H9 (cell line): ENCODE measurements around the gene TNP2. TPM values are rescaled to one million over a fixed set of nuclear protein-coding genes. Genes with fewer than 3 reads are reported as not detected.

Experiments
- DNase-seq: peaks from one replicate; pipeline ENCODE4 v3.0.0-alpha.2; 2017
- H2AFZ ChIP-seq: one replicate; pipeline ENCODE4 v1.6.1; 2013; ENCODE audit warnings: mild to moderate bottlenecking, low read length, control low read depth, moderate library complexity
- H2AK5ac ChIP-seq: 2 replicates; pipeline ENCODE4 v1.6.1; 2013; ENCODE audit warnings: low read length, control low read depth, mixed read lengths; ENCODE audit not compliant: insufficient read length
- H2BK120ac ChIP-seq: one replicate; pipeline ENCODE4 v1.6.1; 2013; ENCODE audit warnings: low read depth, mild to moderate bottlenecking, low read length, control low read depth, inconsistent platforms; ENCODE audit not compliant: poor library complexity, severe bottlenecking
- H2BK12ac ChIP-seq: 2 replicates; pipeline ENCODE4 v1.6.1; 2013; ENCODE audit warnings: low read length, control low read depth, mixed read lengths, low read depth; ENCODE audit not compliant: insufficient read length
- H2BK15ac ChIP-seq: 2 replicates; pipeline ENCODE4 v1.6.1; 2013; ENCODE audit warnings: low read depth, low read length, control low read depth
- H2BK20ac ChIP-seq: one replicate; pipeline ENCODE4 v1.6.1; 2013; ENCODE audit warnings: low read depth, mild to moderate bottlenecking, low read length, control low read depth, inconsistent platforms; ENCODE audit not compliant: poor library complexity, severe bottlenecking
- H2BK5ac ChIP-seq: 2 replicates; pipeline ENCODE4 v1.6.1; 2013; ENCODE audit warnings: low read length, control low read depth, mixed read lengths; ENCODE audit not compliant: insufficient read length
- H3K14ac ChIP-seq: 2 replicates; pipeline ENCODE4 v1.6.1; 2013; ENCODE audit warnings: low read length, control low read depth; ENCODE audit not compliant: insufficient read depth
- H3K18ac ChIP-seq: 2 replicates; pipeline ENCODE4 v1.6.1; 2013; ENCODE audit warnings: low read depth, mild to moderate bottlenecking, mixed read lengths, low read length, control low read depth; ENCODE audit not compliant: insufficient read length
- H3K23ac ChIP-seq: 2 replicates; pipeline ENCODE4 v1.6.1; 2013; ENCODE audit warnings: low read length, control low read depth, mixed read lengths, low read depth; ENCODE audit not compliant: insufficient read length
- H3K23me2 ChIP-seq: 2 replicates; pipeline ENCODE4 v1.6.1; 2013; ENCODE audit warnings: low read depth, mild to moderate bottlenecking, mixed read lengths, low read length, control low read depth; ENCODE audit not compliant: insufficient read length, poor library complexity, severe bottlenecking
- H3K27ac ChIP-seq: 2 replicates; pipeline ENCODE4 v1.5.1; 2013; ENCODE audit warnings: low read length, control low read depth, mixed read lengths, low read depth; ENCODE audit not compliant: insufficient read length
- H3K27me3 ChIP-seq: 2 replicates; pipeline ENCODE4 v1.6.1; 2013; ENCODE audit warnings: low read length, control low read depth, inconsistent platforms; ENCODE audit not compliant: insufficient read depth
- H3K4ac ChIP-seq: 2 replicates; pipeline ENCODE4 v1.6.1; 2013; ENCODE audit warnings: low read depth, mild to moderate bottlenecking, control low read depth, inconsistent platforms, low read length, moderate library complexity
- H3K4me1 ChIP-seq: 2 replicates; pipeline ENCODE4 v1.6.1; 2013; ENCODE audit warnings: low read length, control low read depth, inconsistent platforms; ENCODE audit not compliant: insufficient read depth
- H3K4me2 ChIP-seq: 2 replicates; pipeline ENCODE4 v1.6.1; 2013; ENCODE audit warnings: low read length, control low read depth, mixed read lengths; ENCODE audit not compliant: insufficient read length, insufficient read depth
- H3K56ac ChIP-seq: 2 replicates; pipeline ENCODE4 v1.6.1; 2013; ENCODE audit warnings: low read depth, mild to moderate bottlenecking, mixed read lengths, low read length, control low read depth; ENCODE audit not compliant: insufficient read length
- H3K79me1 ChIP-seq: 2 replicates; pipeline ENCODE4 v1.6.1; 2013; ENCODE audit warnings: low read depth, mild to moderate bottlenecking, moderate library complexity, low read length, control low read depth, inconsistent platforms; ENCODE audit not compliant: insufficient read depth, poor library complexity, severe bottlenecking
- H3K79me2 ChIP-seq: 2 replicates; pipeline ENCODE4 v1.6.1; 2013; ENCODE audit warnings: low read length, control low read depth, inconsistent platforms; ENCODE audit not compliant: insufficient read depth
- H3K9ac ChIP-seq: 2 replicates; pipeline ENCODE4 v1.6.1; 2013; ENCODE audit warnings: low read length, control low read depth, mixed read lengths; ENCODE audit not compliant: insufficient read length; ENCODE audit errors: extremely low read depth
- H3K9me3 ChIP-seq: one replicate; pipeline ENCODE4 v1.6.1; 2013; ENCODE audit warnings: low read depth, low read length, inconsistent platforms; ENCODE audit not compliant: control insufficient read depth
- H3T11ph ChIP-seq: one replicate; pipeline ENCODE4 v1.6.1; 2013; ENCODE audit warnings: mild to moderate bottlenecking, low read length, control low read depth, inconsistent platforms
- H4K20me1 ChIP-seq: one replicate; pipeline ENCODE4 v1.6.1; 2013; ENCODE audit not compliant: control insufficient read depth, insufficient read length, insufficient read depth
- H4K5ac ChIP-seq: 2 replicates; pipeline ENCODE4 v1.6.1; 2013; ENCODE audit warnings: low read depth, mild to moderate bottlenecking, mixed read lengths, low read length, control low read depth; ENCODE audit not compliant: insufficient read length
- H4K8ac ChIP-seq: replicated peaks from 2 replicates; pipeline ENCODE4 v1.6.1; 2013; ENCODE audit warnings: low read length, control low read depth, mixed read lengths, low read depth; ENCODE audit not compliant: insufficient read length
- H4K91ac ChIP-seq: 2 replicates; pipeline ENCODE4 v1.6.1; 2013; ENCODE audit warnings: low read depth, mild to moderate bottlenecking, moderate library complexity, mixed read lengths, low read length, control low read depth; ENCODE audit not compliant: insufficient read length
- H3K27ac Mint-ChIP-seq, 3 experiments: 2 replicates in 2 of 3; 3 replicates in 1 of 3; pipeline ENCODE4 v1.8.0; 2020 to 2021; ENCODE audit warnings: mixed read lengths in 3 of 3, mild to moderate bottlenecking in 1 of 3, moderate library complexity in 1 of 3
- H3K27me3 Mint-ChIP-seq: 2 replicates; pipeline ENCODE4 v1.8.0; 2021; ENCODE audit warnings: low read depth, mild to moderate bottlenecking, moderate library complexity, mixed read lengths
- H3K36me3 Mint-ChIP-seq, 3 experiments: 2 replicates in 2 of 3; 3 replicates in 1 of 3; pipeline ENCODE4 v1.8.0; 2020 to 2021; ENCODE audit warnings: low read depth in 3 of 3, mixed read lengths in 3 of 3; ENCODE audit not compliant: insufficient read depth in 1 of 3
- H3K4me1 Mint-ChIP-seq, 2 experiments: 2 replicates each; pipeline ENCODE4 v1.8.0; 2020; ENCODE audit warnings: mixed read lengths in 2 of 2
- H3K4me3 Mint-ChIP-seq, 2 experiments: 2 replicates in 1 of 2; 3 replicates in 1 of 2; pipeline ENCODE4 v1.8.0; 2020 to 2021; ENCODE audit warnings: mild to moderate bottlenecking in 2 of 2, mixed read lengths in 2 of 2, moderate library complexity in 1 of 2
- H3K9me3 Mint-ChIP-seq, 2 experiments: 2 replicates in 1 of 2; 3 replicates in 1 of 2; pipeline ENCODE4 v1.8.0; 2020; ENCODE audit warnings: mild to moderate bottlenecking in 2 of 2, mixed read lengths in 2 of 2, moderate library complexity in 1 of 2
- CTCF ChIP-seq: fragments of 200-600 bp; sonication (generic); conservative IDR thresholded peaks from 3 replicates; pipeline ENCODE4 v1.8.0; 2021; ENCODE audit warnings: antibody characterized with exemption, mild to moderate bottlenecking
- WGBS: extraction: QIAGEN DNeasy Blood & Tissue Kit; methylation state at CpG from one replicate; pipeline ENCODE4 v1.1.7; 2013; ENCODE audit warnings: missing lambda C conversion rate, low lambda C conversion rate, mixed read lengths; ENCODE audit not compliant: insufficient read length; ENCODE audit errors: extremely low coverage; 5-methylcytosine and 5-hydroxymethylcytosine counted together
- total RNA-seq: library from RNA; stranded (reverse); gene quantifications from 2 replicates; pipeline ENCODE4 v1.2.1, GENCODE V29; 2021

The TNP2 gene
- total RNA-seq, 1 experiment from 2014 or later = not detected

DNA sequence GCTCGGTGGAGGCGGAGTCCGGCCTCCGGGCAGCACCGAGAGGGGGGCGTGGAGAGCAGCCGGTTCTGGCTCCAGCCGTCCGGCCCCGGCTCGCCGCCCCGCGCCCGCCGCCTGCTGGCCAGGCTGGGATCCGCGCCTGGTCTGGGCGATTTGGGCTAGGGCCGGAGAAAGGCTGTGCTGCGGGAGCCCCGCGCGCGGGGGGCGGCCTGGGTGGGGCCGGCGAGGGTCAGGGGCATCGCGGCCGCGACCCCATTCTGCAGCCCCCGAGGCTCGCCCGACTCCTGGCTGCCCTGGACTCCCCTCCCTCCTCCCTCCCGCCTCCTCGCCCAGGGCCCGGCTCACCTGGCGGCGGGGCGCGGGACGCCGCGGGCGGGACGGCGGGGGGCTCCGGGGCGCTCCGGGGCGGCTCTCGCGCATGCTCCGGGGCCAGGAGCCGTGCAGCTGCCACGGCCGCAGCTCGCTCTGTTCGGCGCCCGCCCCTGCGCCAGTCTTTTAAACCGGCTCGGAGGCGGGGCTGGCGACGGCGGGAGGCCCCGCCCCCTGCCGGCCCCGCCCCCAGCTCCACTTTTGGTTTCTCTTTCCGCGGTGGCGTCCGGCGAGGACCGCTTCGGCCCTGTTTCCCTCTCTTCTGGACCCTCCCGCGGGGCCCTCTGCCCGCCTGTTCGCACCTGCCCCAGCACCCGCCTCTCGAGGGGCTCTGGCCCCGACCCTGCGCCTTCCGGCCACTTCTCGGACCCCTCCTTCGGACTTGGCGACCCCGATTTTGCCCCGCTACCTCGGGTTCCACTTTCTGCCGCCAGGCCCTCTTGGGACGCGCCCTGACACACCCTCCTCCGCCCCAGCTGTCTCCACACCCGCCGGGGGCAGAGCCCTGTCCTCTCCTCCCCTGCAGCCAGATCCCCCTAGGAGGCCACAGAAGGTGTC is 13.1 kb downstream of the TNP2 start, which contains the start of gene SOCS1:
Gene SOCS1, minus strand, starts transcription at position 468 of the 924 bp plus-strand sequence. CDS start 726 bp downstream, outside the sequence.
- Mint-ChIP-seq H3K27ac (peak within 1 kb of the TSS; percentile 81 to 92 (median 92); a peak in 6 of 7 replicates), H3K36me3 (peaks cover 5 to 13% (median 8%) of the 10 kb centered on the region in 3 experiments; a peak in 5 of 7 replicates), H3K9me3 (no peaks in the 10 kb centered on the region), H3K4me3 (peak within 1 kb of the TSS; percentile 87 to 89), H3K27me3 (no peaks in the 10 kb centered on the region; the same call in 1 of the 2 replicates), H3K4me1 (peaks cover 30 to 31% of the 10 kb centered on the region in 2 experiments)
- Histone ChIP-seq H3K18ac (peak within 1 kb of the TSS; percentile 66), H3K4ac (no peak within 1 kb of the TSS), H3K9ac (peak within 1 kb of the TSS; percentile 64), H3T11ph (no peak within 1 kb of the TSS), H2BK15ac (no peak within 1 kb of the TSS), H3K27ac (no peak within 1 kb of the TSS), H4K20me1 (peaks cover 6% of the 10 kb centered on the region), H2AK5ac (no peak within 1 kb of the TSS), H2BK120ac (no peak within 1 kb of the TSS), H3K14ac (peak within 1 kb of the TSS; percentile 86), H3K4me2 (peak within 1 kb of the TSS; percentile 78), H4K8ac (no peak within 1 kb of the TSS), H3K27me3 (no peaks in the 10 kb centered on the region), H3K56ac (no peak within 1 kb of the TSS), H2BK12ac (no peak within 1 kb of the TSS), H3K23ac (no peak within 1 kb of the TSS), H3K79me2 (peaks cover 10% of the 10 kb centered on the region; the same call in 1 of the 2 replicates), H4K91ac (no peak within 1 kb of the TSS), H3K79me1 (no peaks in the 10 kb centered on the region), H3K9me3 (no peaks in the 10 kb centered on the region), H2BK5ac (no peak within 1 kb of the TSS), H2AFZ (no peak within 1 kb of the TSS), H3K23me2 (peaks cover 9% of the 10 kb centered on the region), H3K4me1 (peaks cover 5% of the 10 kb centered on the region; the same call in 1 of the 2 replicates), H4K5ac (no peak within 1 kb of the TSS), H2BK20ac (no peak within 1 kb of the TSS)
- DNase-seq = peak; percentile 86
- peak; percentile 96 for TF ChIP-seq CTCF
- no CpG with 5 or more reads among the region's 100 CpGs for WGBS
